ENCODE results near the gene ZNF672.
"Not testable (repeated sequence)": the region's sequence is repeated elsewhere in the genome, so short reads cannot be mapped to it uniquely, and the experiment has no call there.

Gene ZNF672

GRCh38 chr1:248825909-248826760 lies 11.9 kb upstream of the ZNF672 start, which contains the start of gene SH3BP5L:
Gene SH3BP5L, minus strand, starts transcription at chr1:248825915. Its CDS starts 980 bp downstream, at chr1:248824935.
- Histone ChIP-seq H3K27ac (peak within 1 kb of the TSS; percentile 100), H3K4me1 (peaks cover 53% of the 10 kb centered on the region), H3K36me3 (peaks cover 37% of the 10 kb centered on the region), H3K4me3 (peak within 1 kb of the TSS; percentile 88), H3K9ac (peak within 1 kb of the TSS; percentile 98), H3K4me2 (peak within 1 kb of the TSS; percentile 94), H3K9me3 (no peaks in the 10 kb centered on the region), H3K27me3 (no peaks in the 10 kb centered on the region), H4K20me1 (peaks cover 42% of the 10 kb centered on the region)
- no peak for TF ChIP-seq Cebpa-rat (IDR thresholded peaks at IDR 0.05)

GRCh38 chr1:248828845-248829244 lies 9.2 kb upstream of the ZNF672 start:
- H4K20me1 ChIP-seq = peaks cover 14% of the 10 kb centered on the region
- H3K27me3 ChIP-seq = no peaks in the 10 kb centered on the region
- peaks cover 26% of the 10 kb centered on the region for H3K4me1 ChIP-seq
- H3K36me3 ChIP-seq = peaks cover 10% of the 10 kb centered on the region
- no peaks in the 10 kb centered on the region for H3K9me3 ChIP-seq
- H3K4me2 ChIP-seq = no peak overlapping the region
- H3K9ac ChIP-seq = no peak overlapping the region
- H3K4me3 ChIP-seq = no peak overlapping the region
- no peak for TF ChIP-seq Cebpa-rat (IDR thresholded peaks at IDR 0.05)
- no peak overlapping the region for H3K27ac ChIP-seq

GRCh38 chr1:248830718-248831017 lies 7.4 kb upstream of the ZNF672 start:
- H3K27ac ChIP-seq, H3K4me3 ChIP-seq, H4K20me1 ChIP-seq, H3K36me3 ChIP-seq, H3K9me3 ChIP-seq, H3K4me2 ChIP-seq, H3K27me3 ChIP-seq, H3K9ac ChIP-seq: not testable (repeated sequence)
- peaks cover 24% of the 10 kb centered on the region for H3K4me1 ChIP-seq

GRCh38 chr1:248831842-248832241 lies 6.2 kb upstream of the ZNF672 start:
- TF ChIP-seq Cebpa-rat (IDR thresholded peaks at IDR 0.05) = no peak
- Histone ChIP-seq H3K4me2 (no peak overlapping the region), H3K9ac (no peak overlapping the region), H3K27me3 (no peaks in the 10 kb centered on the region), H3K27ac (no peak overlapping the region), H3K36me3 (no peaks in the 10 kb centered on the region), H3K4me3 (no peak overlapping the region), H3K9me3 (no peaks in the 10 kb centered on the region), H4K20me1 (no peaks in the 10 kb centered on the region), H3K4me1 (peaks cover 24% of the 10 kb centered on the region)

- TF ChIP-seq Cebpa-rat (IDR thresholded peaks at IDR 0.05) = no peak
- Histone ChIP-seq H3K4me3 (no peak overlapping the region), H3K9me3 (no peaks in the 10 kb centered on the region), H3K4me2 (peak overlapping the region; percentile 46), H3K27me3 (no peaks in the 10 kb centered on the region), H3K36me3 (no peaks in the 10 kb centered on the region), H4K20me1 (no peaks in the 10 kb centered on the region), H3K9ac (no peak overlapping the region), H3K27ac (no peak overlapping the region), H3K4me1 (peaks cover 28% of the 10 kb centered on the region)
Observed at GRCh38 chr1:248834343-248834940, 3.6 kb upstream of the ZNF672 start.

GRCh38 chr1:248837045-248837780 lies 811 bp upstream of the ZNF672 start:
- Histone ChIP-seq H3K4me3 (peak overlapping the region; percentile 96), H3K27ac (peak overlapping the region; percentile 98), H3K4me1 (peaks cover 56% of the 10 kb centered on the region), H3K36me3 (peaks cover 4% of the 10 kb centered on the region; the same call in 1 of the 2 replicates), H3K9me3 (no peaks in the 10 kb centered on the region), H4K20me1 (peaks cover 26% of the 10 kb centered on the region), H3K9ac (peak overlapping the region; percentile 98), H3K4me2 (peak overlapping the region; percentile 92), H3K27me3 (no peaks in the 10 kb centered on the region)
- no peak for TF ChIP-seq Cebpa-rat (IDR thresholded peaks at IDR 0.05)

- peaks cover 16% of the 10 kb centered on the region for H3K36me3 ChIP-seq
- no peaks in the 10 kb centered on the region for H3K9me3 ChIP-seq
- no peak for TF ChIP-seq Cebpa-rat (IDR thresholded peaks at IDR 0.05)
- peaks cover 68% of the 10 kb centered on the region for H3K4me1 ChIP-seq
- no peaks in the 10 kb centered on the region for H3K27me3 ChIP-seq
- peak overlapping the region; percentile 96 for H3K4me3 ChIP-seq
- H3K9ac ChIP-seq = peak overlapping the region; percentile 98
- peak overlapping the region; percentile 95 for H3K4me2 ChIP-seq
- peaks cover 39% of the 10 kb centered on the region for H4K20me1 ChIP-seq
- H3K27ac ChIP-seq = peak overlapping the region; percentile 98
Observed at GRCh38 chr1:248838357-248839167, 538 bp downstream of the ZNF672 start.

GRCh38 chr1:248839168-248839555 lies 1.1 kb downstream of the ZNF672 start:
- TF ChIP-seq Cebpa-rat (IDR thresholded peaks at IDR 0.05) = no peak
- Histone ChIP-seq H3K9me3 (no peaks in the 10 kb centered on the region), H3K27me3 (no peaks in the 10 kb centered on the region), H3K4me3 (peak overlapping the region; percentile 96), H3K36me3 (peaks cover 22% of the 10 kb centered on the region), H3K4me1 (peaks cover 65% of the 10 kb centered on the region), H3K4me2 (peak overlapping the region; percentile 95), H3K9ac (peak overlapping the region; percentile 98), H3K27ac (peak overlapping the region; percentile 98), H4K20me1 (peaks cover 45% of the 10 kb centered on the region)

- no peaks in the 10 kb centered on the region for H3K27me3 ChIP-seq
- H3K27ac ChIP-seq = peak overlapping the region; percentile 44; the same call in 1 of the 2 replicates
- H3K9me3 ChIP-seq = no peaks in the 10 kb centered on the region
- H4K20me1 ChIP-seq = peaks cover 60% of the 10 kb centered on the region
- H3K36me3 ChIP-seq = peaks cover 40% of the 10 kb centered on the region
- H3K4me1 ChIP-seq = peaks cover 55% of the 10 kb centered on the region
- no peak for TF ChIP-seq Cebpa-rat (IDR thresholded peaks at IDR 0.05)
- peak overlapping the region; percentile 54; the same call in 1 of the 2 replicates for H3K9ac ChIP-seq
- no peak overlapping the region for H3K4me3 ChIP-seq
- H3K4me2 ChIP-seq = peak overlapping the region; percentile 95
Observed at GRCh38 chr1:248840946-248841345, 2.9 kb downstream of the ZNF672 start.
